ENCODE measurements around the gene LRRC45. TPM values are rescaled to one million over a fixed set of nuclear protein-coding genes. Genes with fewer than 3 reads are reported as not detected.
A peak's percentile ranks its signal among the peaks of the same experiment; 100 is the strongest.

Gene LRRC45
- total and polyA plus RNA-seq, 9 of the 15 experiments (the other 6 are each of a cell fraction or from before 2014, with no cell fraction given): 3.5 to 21.5 (median 11.2) TPM; not detected in 2

DNA sequence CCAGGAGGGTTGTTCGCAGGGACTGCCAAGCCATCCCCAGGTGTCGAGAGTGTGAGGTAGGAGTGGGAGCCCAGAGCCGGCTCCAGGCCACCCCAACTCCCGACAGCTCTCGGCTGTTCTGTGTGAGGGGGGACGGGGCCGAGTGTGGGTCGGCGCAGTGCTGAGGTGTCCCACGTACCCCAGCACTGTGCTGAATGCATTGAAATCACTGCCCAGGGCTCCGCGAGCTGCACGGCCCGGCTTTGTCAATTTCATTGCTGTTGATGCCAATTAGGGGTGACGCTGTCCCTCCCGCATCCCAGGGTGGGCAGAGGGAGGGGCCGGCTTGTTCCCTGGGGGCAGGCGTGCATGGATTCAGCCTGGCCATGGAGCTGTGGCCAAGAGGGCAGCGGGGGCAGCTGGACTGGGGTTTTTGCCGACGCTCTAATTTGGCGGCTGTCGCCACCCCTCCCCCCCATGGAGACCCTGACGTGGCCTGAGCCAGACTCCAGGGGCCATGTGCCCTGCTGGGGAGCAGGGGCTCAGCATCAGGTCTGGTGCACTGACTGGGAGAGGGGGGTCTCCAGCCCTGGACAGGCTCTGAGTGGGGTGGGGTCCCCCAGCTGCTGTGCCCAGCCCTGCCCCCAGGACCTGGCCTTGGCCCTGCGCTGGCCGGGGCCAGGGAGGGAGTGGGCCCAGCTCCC is 14.7 kb upstream of the LRRC45 start:
- H3K4me2 ChIP-seq (ENCODE audit: insufficient read depth, low read length): no peak overlapping the region
- H3K27me3 ChIP-seq (ENCODE audit: control insufficient read depth in 2 of 2, insufficient read depth in 2 of 2, low read length in 2 of 2): no peaks in the 10 kb centered on the region
- TF ChIP-seq SP2 (IDR thresholded peaks at IDR 0.05; ENCODE audit: extremely low read depth, low read depth, low read length, poor library complexity, severe bottlenecking): no peak
- no peak for TF ChIP-seq FUS (optimal IDR thresholded peaks at IDR 0.05; ENCODE audit: low read depth, low read length)
- TF ChIP-seq MEF2D (tag; conservative IDR thresholded peaks at IDR 0.05; ENCODE audit: low read depth): no peak
- no peak for TF ChIP-seq HES1 (IDR thresholded peaks at IDR 0.05; ENCODE audit: low read depth)
- no peak for TF ChIP-seq ETS2 (tag; IDR thresholded peaks at IDR 0.05; ENCODE audit: borderline replicate concordance, poor library complexity, severe bottlenecking)
- no peak for TF ChIP-seq CTBP1 (IDR thresholded peaks at IDR 0.05; ENCODE audit: borderline replicate concordance)
- TF ChIP-seq MCM2 (IDR thresholded peaks at IDR 0.05; ENCODE audit: low read depth): no peak
- no peak for TF ChIP-seq NCOR1 (IDR thresholded peaks at IDR 0.05)
- no peak for TF ChIP-seq ZNF12 (CRISPR knock-in tag; IDR thresholded peaks at IDR 0.05)
- TF ChIP-seq CBX3 (IDR thresholded peaks at IDR 0.05; ENCODE audit: borderline replicate concordance in 1 of 2, low read length in 2 of 2): no peak
- TF ChIP-seq ZNF263 (CRISPR knock-in tag; IDR thresholded peaks at IDR 0.05; ENCODE audit: borderline replicate concordance): no peak
- no peak for TF ChIP-seq NUFIP1 (IDR thresholded peaks at IDR 0.05; ENCODE audit: partially characterized antibody)
- TF ChIP-seq SMARCA5 (IDR thresholded peaks at IDR 0.05): no peak
- no peak for TF ChIP-seq ILF3 (IDR thresholded peaks at IDR 0.05; ENCODE audit: borderline replicate concordance)
- no peak for TF ChIP-seq CXXC5 (CRISPR knock-in tag; IDR thresholded peaks at IDR 0.05)
- ATAC-seq (no peak), DNase-seq (ENCODE audit: extremely low read depth in 1 of 4, low spot score in 3 of 4) (no peak), FAIRE-seq (no peak)
- no peaks in the 10 kb centered on the region; the same call in 2 of the 3 replicates for H3K36me3 ChIP-seq (ENCODE audit: control insufficient read depth, insufficient read depth, low read length)
- H2AFZ ChIP-seq (ENCODE audit: low read depth, low read length): no peak overlapping the region
- H3K27ac ChIP-seq (ENCODE audit: extremely low read depth, low read depth, low read length): no peak overlapping the region
- in situ Hi-C loops (cut with MboI) (no loop called here), intact Hi-C loops (cut with micrococcal nuclease) (no loop called here)
- H3K4me1 ChIP-seq (replicated peaks in 1 of 2; ENCODE audit: control insufficient read depth in 2 of 2, insufficient read depth in 2 of 2, low read length in 2 of 2): peaks cover 0 to 84% of the 10 kb centered on the region in 2 experiments; a peak in 1 of 5 replicates
- ChIA-PET CTCF (ENCODE audit: low intra/inter-chr PET ratio) (no interaction called here), POLR2A (no interaction called here)
- H3K9ac ChIP-seq (ENCODE audit: insufficient read depth in 1 of 2, low read depth in 2 of 2, low read length in 2 of 2): peak overlapping the region in 1 of 2 experiments; percentile 45; a peak in 1 of 4 replicates
- H3K4me3 ChIP-seq: no peak overlapping the region
- WGBS (ENCODE audit: insufficient coverage, low coverage, missing lambda C conversion rate): 85% methylated on average over 20 of the region's 26 CpGs
- BruUV-seq (replicated peaks): no TSS peak
- 0 out of 2 replicates have a peak, but pooled peaks cover 4% of the 10 kb centered on the region for H4K20me1 ChIP-seq (replicated peaks; ENCODE audit: control insufficient read depth, insufficient read depth, low read length)
- H3K9me3 ChIP-seq (replicated peaks; ENCODE audit: control insufficient read depth, insufficient read depth, low read depth, low read length): no peaks in the 10 kb centered on the region
- H3K79me2 ChIP-seq (ENCODE audit: control insufficient read depth, insufficient read depth, low read length): no peaks in the 10 kb centered on the region
- H3K9me1 ChIP-seq (ENCODE audit: control insufficient read depth, insufficient read depth, low read length): peaks cover 3% of the 10 kb centered on the region
